PC-3 (cell line): Measurements from ENCODE around the gene ADORA1.

Source experiments
- CTCF ChIP-seq: fragments of 300-600 bp; sonication (generic); conservative IDR thresholded peaks from 2 replicates; pipeline ENCODE4 v1.5.1; 2017; ENCODE audit warnings: antibody characterized with exemption, low read depth, mild to moderate bottlenecking, low read length
- EZH2 ChIP-seq: fragments of 300-600 bp; sonication (generic); IDR thresholded peaks from one replicate; pipeline ENCODE4 v1.6.1; 2017; ENCODE audit warnings: antibody characterized with exemption, mild to moderate bottlenecking, low read length; ENCODE audit not compliant: unreplicated experiment
- EZH2phosphoT487 ChIP-seq: fragments of 300-600 bp; sonication (generic); IDR thresholded peaks from 2 replicates; pipeline ENCODE4 v1.6.1; 2018; ENCODE audit warnings: mild to moderate bottlenecking, antibody characterized with exemption, low read length, borderline replicate concordance

- TF ChIP-seq EZH2 (no peak), CTCF (no peak), EZH2phosphoT487 (no peak)
Observed at GRCh38 chr1:203129501-203130231, 2.1 kb downstream of the ADORA1 start.
